ENCODE measurements around the gene GLIPR2. TPM values are rescaled to one million over a fixed set of nuclear protein-coding genes. Genes with fewer than 3 reads are reported as not detected.
"Not testable (repeated sequence)": the region's sequence is repeated elsewhere in the genome, so short reads cannot be mapped to it uniquely, and the experiment has no call there.

GLIPR2 gene
- total RNA-seq, 4 donors from 2014 or later, result 3.2 to 8.8 (median 5.6) TPM

- no peak overlapping the region for H3K4me3 ChIP-seq
- no peak for DNase-seq (ENCODE audit: low spot score in 2 of 2)
- TF ChIP-seq CTCF (IDR thresholded peaks at IDR 0.05), result no peak
- TF ChIP-seq POLR2A (IDR thresholded peaks at IDR 0.05), result no peak
- no peak for TF ChIP-seq EP300 (IDR thresholded peaks at IDR 0.05)
- no peak for TF ChIP-seq POLR2AphosphoS5 (IDR thresholded peaks at IDR 0.05)
- H3K27me3 ChIP-seq, result no peaks in the 10 kb centered on the region
- H3K9me3 ChIP-seq, result no peaks in the 10 kb centered on the region
- WGBS, result 91% methylated on average over 3 of the region's 3 CpGs
- H3K36me3 ChIP-seq, result no peaks in the 10 kb centered on the region
- no peak overlapping the region for H3K27ac ChIP-seq
- H3K4me1 ChIP-seq, result no peaks in the 10 kb centered on the region
These were observed 38.2 kb downstream of the GLIPR2 start for GRCh38 chr9:36174731-36175130.

- not testable (repeated sequence) for H3K36me3 ChIP-seq; DNase-seq (ENCODE audit: low spot score in 2 of 2)
- 92% methylated on average over 3 of the region's 3 CpGs for WGBS
These were observed 38.7 kb downstream of the GLIPR2 start for GRCh38 chr9:36175209-36175608.

GRCh38 chr9:36176496-36176895 is 40.0 kb downstream of the GLIPR2 start:
- WGBS, result 95% methylated on average over 10 of the region's 10 CpGs
- not testable (repeated sequence) for H3K9me3 ChIP-seq; H3K27me3 ChIP-seq; H3K4me1 ChIP-seq; H3K4me3 ChIP-seq; DNase-seq (ENCODE audit: low spot score in 2 of 2); H3K36me3 ChIP-seq; H3K27ac ChIP-seq

More at GRCh38 chr9:36175209-36175608, 38.7 kb downstream of the GLIPR2 start:
- not testable (repeated sequence) for H3K27ac ChIP-seq, H3K9me3 ChIP-seq, H3K4me3 ChIP-seq, H3K4me1 ChIP-seq, H3K27me3 ChIP-seq

- no peaks in the 10 kb centered on the region for H3K36me3 ChIP-seq
- no peaks in the 10 kb centered on the region for H3K4me1 ChIP-seq
- no peak overlapping the region for H3K4me3 ChIP-seq
- 79% methylated on average over 4 of the region's 4 CpGs for WGBS
- no peak for DNase-seq (ENCODE audit: low spot score in 2 of 2)
- no peak overlapping the region for H3K27ac ChIP-seq
- TF ChIP-seq CTCF (IDR thresholded peaks at IDR 0.05) (no peak), POLR2AphosphoS5 (IDR thresholded peaks at IDR 0.05) (no peak), EP300 (IDR thresholded peaks at IDR 0.05) (no peak), POLR2A (IDR thresholded peaks at IDR 0.05) (no peak)
- no peaks in the 10 kb centered on the region for H3K9me3 ChIP-seq
- H3K27me3 ChIP-seq, result no peaks in the 10 kb centered on the region
These were observed 41.0 kb downstream of the GLIPR2 start for GRCh38 chr9:36177571-36177970.

GRCh38 chr9:36180243-36180642 is 43.7 kb downstream of the GLIPR2 start:
- H3K4me3 ChIP-seq; H3K27me3 ChIP-seq; H3K4me1 ChIP-seq; DNase-seq (ENCODE audit: low spot score in 2 of 2); H3K27ac ChIP-seq; H3K36me3 ChIP-seq; H3K9me3 ChIP-seq: not testable (repeated sequence)
- 81% methylated on average over 6 of the region's 6 CpGs for WGBS

GRCh38 chr9:36187414-36187813 is 50.9 kb downstream of the GLIPR2 start:
- no peak for DNase-seq (ENCODE audit: low spot score in 2 of 2)
- Histone ChIP-seq H3K27ac (no peak overlapping the region), H3K27me3 (no peaks in the 10 kb centered on the region), H3K36me3 (no peaks in the 10 kb centered on the region), H3K9me3 (no peaks in the 10 kb centered on the region), H3K4me1 (peaks cover 16% of the 10 kb centered on the region), H3K4me3 (no peak overlapping the region)
- no peak for TF ChIP-seq POLR2A (IDR thresholded peaks at IDR 0.05)
- no peak for TF ChIP-seq POLR2AphosphoS5 (IDR thresholded peaks at IDR 0.05)
- TF ChIP-seq EP300 (IDR thresholded peaks at IDR 0.05), result no peak
- no peak for TF ChIP-seq CTCF (IDR thresholded peaks at IDR 0.05)

GRCh38 chr9:36188212-36188611 is 51.7 kb downstream of the GLIPR2 start:
- TF ChIP-seq EP300 (IDR thresholded peaks at IDR 0.05) (no peak), POLR2AphosphoS5 (IDR thresholded peaks at IDR 0.05) (no peak), POLR2A (IDR thresholded peaks at IDR 0.05) (no peak), CTCF (IDR thresholded peaks at IDR 0.05) (no peak)
- DNase-seq (ENCODE audit: low spot score in 2 of 2), result no peak
- Histone ChIP-seq H3K27me3 (no peaks in the 10 kb centered on the region), H3K4me1 (peaks cover 24% of the 10 kb centered on the region), H3K4me3 (no peak overlapping the region), H3K9me3 (no peaks in the 10 kb centered on the region), H3K27ac (no peak overlapping the region), H3K36me3 (no peaks in the 10 kb centered on the region)
- WGBS, result 96% methylated on average over 5 of the region's 5 CpGs
